Activated CD4-positive, alpha-beta T cell treated with anti-CD3 and anti-CD28 coated beads, Interleukin-2, Interleukin-6, amounts not matched to agents 100 ng/mL and 50 ng/mL, durations not matched to agents 16 hours and 8 hours (primary cell): Measurements from ENCODE around the gene RPL13.
A peak's percentile ranks its signal among the peaks of the same experiment; 100 is the strongest.

ENCODE experiments used
- DNase-seq: peaks from one replicate; pipeline ENCODE4 v3.0.0-alpha.2; 2020

RPL13 gene

GRCh38 chr16:89560378-89561141 lies at the start of gene RPL13:
Gene RPL13 (plus strand): TSS chr16:89560682. CDS start chr16:89560960, 278 bp downstream.
- peak; percentile 96 for DNase-seq

- DNase-seq = no peak
These were observed 49.1 kb upstream of the RPL13 start for GRCh38 chr16:89511374-89511773.

GRCh38 chr16:89512453-89512852 lies 48.0 kb upstream of the RPL13 start:
- no peak for DNase-seq

- DNase-seq = no peak
These were observed 43.4 kb upstream of the RPL13 start for GRCh38 chr16:89517128-89517527.

GRCh38 chr16:89519881-89520280 lies 40.6 kb upstream of the RPL13 start:
- no peak for DNase-seq

GRCh38 chr16:89522287-89522686 lies 38.2 kb upstream of the RPL13 start:
- no peak for DNase-seq

GRCh38 chr16:89523680-89524344 lies 36.7 kb upstream of the RPL13 start:
- DNase-seq = no peak

GRCh38 chr16:89525146-89525913 lies 35.2 kb upstream of the RPL13 start:
- no peak for DNase-seq

GRCh38 chr16:89529097-89529496 lies 31.4 kb upstream of the RPL13 start:
- DNase-seq = no peak

- DNase-seq = no peak
These were observed 29.8 kb upstream of the RPL13 start for GRCh38 chr16:89530401-89531381.

GRCh38 chr16:89531821-89532526 lies 28.5 kb upstream of the RPL13 start:
- no peak for DNase-seq

- DNase-seq = peak; percentile 37
These were observed 26.2 kb upstream of the RPL13 start for GRCh38 chr16:89534252-89534756.

GRCh38 chr16:89536371-89536770 lies 24.1 kb upstream of the RPL13 start:
- DNase-seq = no peak

- no peak for DNase-seq
These were observed 23.5 kb upstream of the RPL13 start for GRCh38 chr16:89536886-89537548.

- no peak for DNase-seq
These were observed 22.9 kb upstream of the RPL13 start for GRCh38 chr16:89537549-89537925.

GRCh38 chr16:89538286-89538685 lies 22.2 kb upstream of the RPL13 start:
- DNase-seq = no peak

GRCh38 chr16:89540557-89540956 lies 19.9 kb upstream of the RPL13 start:
- no peak for DNase-seq

- DNase-seq = no peak
These were observed 18.7 kb upstream of the RPL13 start for GRCh38 chr16:89541792-89542191.

GRCh38 chr16:89544113-89544512 lies 16.4 kb upstream of the RPL13 start:
- DNase-seq = no peak

GRCh38 chr16:89544713-89545043 lies 15.8 kb upstream of the RPL13 start:
- no peak for DNase-seq
